Smooth muscle cell (in vitro differentiated cells): ENCODE data around the gene CHRNA7. TPM values are rescaled to one million over a fixed set of nuclear protein-coding genes. Genes with fewer than 3 reads are reported as not detected.

Experiments used
- DNase-seq: peaks from one replicate; lab custom pipeline; 2025; ENCODE audit not compliant: unreplicated experiment; lab: John Stamatoyannopoulos, UW
- H2AFZ ChIP-seq: fragments of 200-600 bp; sonication (generic); 2 replicates; pipeline ENCODE4 v1.6.0; 2016; ENCODE audit warnings: antibody characterized with exemption, low read depth, mild to moderate bottlenecking
- H3F3A ChIP-seq: fragments of 200-600 bp; sonication (generic); 2 replicates; pipeline ENCODE4 v1.6.0; 2017; ENCODE audit warnings: antibody characterized with exemption, low read depth
- H3K27ac ChIP-seq: fragments of 200-600 bp; sonication (generic); 2 replicates; pipeline ENCODE4 v1.5.1; 2016; ENCODE audit warnings: low read depth, mild to moderate bottlenecking
- H3K27me3 ChIP-seq: fragments of 200-600 bp; sonication (generic); 2 replicates; pipeline ENCODE4 v1.6.1; 2016; ENCODE audit warnings: low read depth, mild to moderate bottlenecking
- H3K36me3 ChIP-seq: fragments of 200-600 bp; sonication (generic); 2 replicates; pipeline ENCODE4 v1.5.1; 2016; ENCODE audit warnings: low read depth
- H3K4me1 ChIP-seq: fragments of 200-600 bp; sonication (generic); 2 replicates; pipeline ENCODE4 v1.5.1; 2016; ENCODE audit warnings: low read depth
- H3K4me2 ChIP-seq: fragments of 200-600 bp; sonication (generic); 2 replicates; pipeline ENCODE4 v1.6.0; 2016; ENCODE audit warnings: mild to moderate bottlenecking
- H3K4me3 ChIP-seq: fragments of 200-600 bp; sonication (generic); 2 replicates; pipeline ENCODE4 v1.5.1; 2016; ENCODE audit warnings: mild to moderate bottlenecking
- H3K79me2 ChIP-seq: fragments of 200-600 bp; sonication (generic); 2 replicates; pipeline ENCODE4 v1.6.0; 2016; ENCODE audit warnings: low read depth, mild to moderate bottlenecking
- H3K9ac ChIP-seq: fragments of 200-600 bp; sonication (generic); 2 replicates; pipeline ENCODE4 v1.6.0; 2016; ENCODE audit warnings: low read depth
- H3K9me3 ChIP-seq: fragments of 200-600 bp; sonication (generic); replicated peaks from 2 replicates; pipeline ENCODE4 v1.5.1; 2016; ENCODE audit warnings: low read depth
- H4K20me1 ChIP-seq: fragments of 200-600 bp; sonication (generic); 2 replicates; pipeline ENCODE4 v1.6.0; 2016; ENCODE audit warnings: low read depth
- CTCF ChIP-seq: fragments of 200-600 bp; sonication (generic); IDR thresholded peaks from 2 replicates; pipeline ENCODE4 v1.5.1; 2017; ENCODE audit warnings: borderline replicate concordance, mild to moderate bottlenecking, antibody characterized with exemption; ENCODE audit not compliant: insufficient read depth, poor library complexity, severe bottlenecking
- WGBS: methylation state at CpG from one replicate; pipeline ENCODE4 v1.1.7; 2016; ENCODE audit warnings: low lambda C conversion rate; 5-methylcytosine and 5-hydroxymethylcytosine counted together
- polyA plus RNA-seq: library from polyadenylated mRNA; unstranded; fragments of >200 nt; fragmentation: Nextera tagmentation; extraction: Ambion mirVana; gene quantifications from 2 replicates; pipeline ENCODE4 v1.2.1, GENCODE V29; 2016
- total RNA-seq: library from RNA; depleted of rRNA; stranded (reverse); fragments of >200 nt; gene quantifications from 2 replicates; pipeline ENCODE4 v1.2.3, GENCODE V29; 2014

The CHRNA7 gene
- total and polyA plus RNA-seq, 2 experiments from 2014 or later = 1.2 to 2.5 TPM

GRCh38 chr15:32107477-32108080 is 77.3 kb downstream of the CHRNA7 start:
- no peak overlapping the region for H3K9ac ChIP-seq
- H3K4me3 ChIP-seq = no peak overlapping the region
- H3K79me2 ChIP-seq = no peaks in the 10 kb centered on the region
- no peak for DNase-seq
- no peaks in the 10 kb centered on the region for H3K4me1 ChIP-seq
- no peaks in the 10 kb centered on the region for H3K9me3 ChIP-seq
- no peaks in the 10 kb centered on the region for H3K27me3 ChIP-seq
- no peak overlapping the region for H2AFZ ChIP-seq
- TF ChIP-seq CTCF = no peak
- H3F3A ChIP-seq = no peaks in the 10 kb centered on the region
- H3K27ac ChIP-seq = no peak overlapping the region
- no peaks in the 10 kb centered on the region for H4K20me1 ChIP-seq
- no peak overlapping the region for H3K4me2 ChIP-seq
- no peaks in the 10 kb centered on the region for H3K36me3 ChIP-seq
- WGBS = 88% methylated on average over 13 of the region's 13 CpGs

- Histone ChIP-seq H3K36me3 (no peaks in the 10 kb centered on the region), H3K4me3 (no peak overlapping the region), H3K27ac (no peak overlapping the region), H3K79me2 (no peaks in the 10 kb centered on the region), H4K20me1 (no peaks in the 10 kb centered on the region), H3K9ac (no peak overlapping the region), H2AFZ (no peak overlapping the region), H3K9me3 (no peaks in the 10 kb centered on the region), H3K4me2 (no peak overlapping the region), H3K27me3 (no peaks in the 10 kb centered on the region), H3K4me1 (no peaks in the 10 kb centered on the region), H3F3A (no peaks in the 10 kb centered on the region)
- no peak for TF ChIP-seq CTCF
- no peak for DNase-seq
- 94% methylated on average over 5 of the region's 5 CpGs for WGBS
Observed at GRCh38 chr15:32108661-32109060, 78.3 kb downstream of the CHRNA7 start.

- 84% methylated on average over 8 of the region's 8 CpGs for WGBS
- no peak for TF ChIP-seq CTCF
Observed at GRCh38 chr15:32112101-32112500, 81.8 kb downstream of the CHRNA7 start.

GRCh38 chr15:32113224-32113623 is 82.9 kb downstream of the CHRNA7 start:
- 90% methylated on average over 8 of the region's 8 CpGs for WGBS
- Histone ChIP-seq H3F3A (no peaks in the 10 kb centered on the region), H2AFZ (no peak overlapping the region), H3K27me3 (no peaks in the 10 kb centered on the region), H3K9ac (no peak overlapping the region), H3K4me2 (no peak overlapping the region), H3K36me3 (no peaks in the 10 kb centered on the region), H3K4me3 (no peak overlapping the region), H4K20me1 (no peaks in the 10 kb centered on the region), H3K27ac (no peak overlapping the region), H3K4me1 (no peaks in the 10 kb centered on the region), H3K79me2 (no peaks in the 10 kb centered on the region), H3K9me3 (no peaks in the 10 kb centered on the region)
- no peak for TF ChIP-seq CTCF
- no peak for DNase-seq

More at GRCh38 chr15:32112101-32112500, 81.8 kb downstream of the CHRNA7 start:
- no peaks in the 10 kb centered on the region for H3K36me3 ChIP-seq
- H3K9ac ChIP-seq = no peak overlapping the region
- H3K27ac ChIP-seq = no peak overlapping the region
- no peak overlapping the region for H3K4me2 ChIP-seq
- no peak overlapping the region for H2AFZ ChIP-seq
- H3K4me1 ChIP-seq = no peaks in the 10 kb centered on the region
- H3K27me3 ChIP-seq = no peaks in the 10 kb centered on the region
- DNase-seq = no peak
- H3K9me3 ChIP-seq = no peaks in the 10 kb centered on the region
- no peaks in the 10 kb centered on the region for H3K79me2 ChIP-seq
- no peak overlapping the region for H3K4me3 ChIP-seq
- H3F3A ChIP-seq = no peaks in the 10 kb centered on the region
- H4K20me1 ChIP-seq = no peaks in the 10 kb centered on the region
